HG03025 (cell line): ENCODE measurements around the gene NFS1.
"Not testable (repeated sequence)": the region's sequence is repeated elsewhere in the genome, so short reads cannot be mapped to it uniquely, and the experiment has no call there.

Experiments used
- ATAC-seq: cut with Tn5 transposase; IDR thresholded peaks from one replicate; pipeline ENCODE4 v1.9.1; 2021; ENCODE audit warnings: mild to moderate bottlenecking, moderate library complexity; ENCODE audit not compliant: unreplicated experiment, low FRiP score

NFS1 gene

GRCh38 chr20:35699127-35699956 is at the start of gene NFS1, which contains the start of gene ROMO1:
TSS of gene NFS1 (minus strand) at chr20:35699352. CDS start at chr20:35699288, 64 bp downstream.
TSS of gene ROMO1 (plus strand) at chr20:35699405. CDS start at chr20:35699633, 228 bp downstream.
- ATAC-seq = peak; percentile 53

- not testable (repeated sequence) for ATAC-seq
These were observed 45.3 kb upstream of the NFS1 start for GRCh38 chr20:35744492-35744841.

GRCh38 chr20:35743693-35744491 is 44.7 kb upstream of the NFS1 start:
- ATAC-seq = no peak

GRCh38 chr20:35742741-35743523 is 43.8 kb upstream of the NFS1 start:
- no peak for ATAC-seq

GRCh38 chr20:35741892-35742740 is 43.0 kb upstream of the NFS1 start, which contains the start of gene RBM39:
TSS of gene RBM39 (minus strand) at chr20:35742260. CDS start at chr20:35740874, 1,386 bp downstream.
- ATAC-seq = peak; percentile 79

- ATAC-seq = no peak
These were observed 40.4 kb upstream of the NFS1 start for GRCh38 chr20:35739294-35740163.

- ATAC-seq = no peak
These were observed 39.4 kb upstream of the NFS1 start for GRCh38 chr20:35738410-35739179.

- no peak for ATAC-seq
These were observed 38.7 kb upstream of the NFS1 start for GRCh38 chr20:35737865-35738333.

GRCh38 chr20:35735826-35736470 is 36.8 kb upstream of the NFS1 start:
- ATAC-seq = no peak

- no peak for ATAC-seq
These were observed 35.9 kb upstream of the NFS1 start for GRCh38 chr20:35734777-35735649.

- no peak for ATAC-seq
These were observed 35.2 kb upstream of the NFS1 start for GRCh38 chr20:35734374-35734773.

- ATAC-seq = no peak
These were observed 33.5 kb upstream of the NFS1 start for GRCh38 chr20:35732644-35732982.

GRCh38 chr20:35731862-35732643 is 32.9 kb upstream of the NFS1 start:
- no peak for ATAC-seq

- no peak for ATAC-seq
These were observed 32.3 kb upstream of the NFS1 start for GRCh38 chr20:35731469-35731788.

GRCh38 chr20:35730583-35731468 is 31.7 kb upstream of the NFS1 start:
- no peak for ATAC-seq
